Neural cell (in vitro differentiated cells): Measurements from ENCODE around the gene KDM4C. TPM values are rescaled to one million over a fixed set of nuclear protein-coding genes. Genes with fewer than 3 reads are reported as not detected.

ENCODE experiments used
- H2AFZ ChIP-seq: fragments of 200-600, 300-800 bp; sonication (generic), shearing (Covaris generic); 2 replicates; pipeline ENCODE4 v1.6.0; 2014; ENCODE audit warnings: low read depth, mild to moderate bottlenecking, antibody characterized with exemption, low read length, moderate library complexity
- H3F3A ChIP-seq: fragments of 200-600 bp; shearing (Covaris generic); 2 replicates; pipeline ENCODE4 v1.6.1; 2016; ENCODE audit warnings: mild to moderate bottlenecking, moderate library complexity, mixed read lengths, antibody characterized with exemption, low read length; ENCODE audit not compliant: insufficient read depth, poor library complexity, severe bottlenecking
- H3K27ac ChIP-seq: fragments of 200-600, 300-800 bp; sonication (generic), shearing (Covaris generic); 2 replicates; pipeline ENCODE4 v1.5.1; 2014; ENCODE audit warnings: mild to moderate bottlenecking, low read length, moderate library complexity
- H3K27me3 ChIP-seq: fragments of 300-800, 200-600 bp; sonication (generic), shearing (Covaris generic); 2 replicates; pipeline ENCODE4 v1.6.0; 2014; ENCODE audit warnings: mild to moderate bottlenecking, low read depth, low read length, moderate library complexity; ENCODE audit not compliant: insufficient read depth
- H3K36me3 ChIP-seq: fragments of 300-800, 200-600 bp; sonication (generic), shearing (Covaris generic); 2 replicates; pipeline ENCODE4 v1.5.1; 2014; ENCODE audit warnings: mild to moderate bottlenecking, antibody characterized with exemption, low read length, moderate library complexity; ENCODE audit not compliant: insufficient read depth
- H3K4me2 ChIP-seq: fragments of 300-800, 200-600 bp; sonication (generic), shearing (Covaris generic); 2 replicates; pipeline ENCODE4 v1.6.0; 2014; ENCODE audit warnings: mild to moderate bottlenecking, low read length
- H3K4me3 ChIP-seq: fragments of 300-800, 200-600 bp; sonication (generic), shearing (Covaris generic); 2 replicates; pipeline ENCODE4 v1.5.1; 2014; ENCODE audit warnings: mild to moderate bottlenecking, low read length, moderate library complexity
- H3K79me2 ChIP-seq: fragments of 200-600 bp; shearing (Covaris generic); replicated peaks from 2 replicates; pipeline ENCODE4 v1.6.0; 2014; ENCODE audit warnings: mild to moderate bottlenecking, low read length, moderate library complexity; ENCODE audit not compliant: insufficient read depth
- H3K9ac ChIP-seq: fragments of 300-800, 200-600 bp; sonication (generic), shearing (Covaris generic); 2 replicates; pipeline ENCODE4 v1.6.1; 2016; ENCODE audit warnings: mild to moderate bottlenecking, low read length, mixed read lengths
- H3K9me2 ChIP-seq: fragments of 200-600 bp; shearing (Covaris generic); 2 replicates; pipeline ENCODE4 v1.6.1; 2016; ENCODE audit warnings: mild to moderate bottlenecking, low read length, mixed read lengths; ENCODE audit not compliant: insufficient read depth
- H3K9me3 ChIP-seq: fragments of 200-600, 300-800 bp; sonication (generic), shearing (Covaris generic); 2 replicates; pipeline ENCODE4 v1.6.1; 2016; ENCODE audit warnings: mild to moderate bottlenecking, mixed run types, low read length, moderate library complexity, mixed read lengths
- H4K20me1 ChIP-seq: fragments of 200-600 bp; shearing (Covaris generic); 2 replicates; pipeline ENCODE4 v1.6.1; 2016; ENCODE audit warnings: mild to moderate bottlenecking, mixed run types; ENCODE audit not compliant: insufficient read depth
- EP300 ChIP-seq: fragments of 450-650 bp; conservative IDR thresholded peaks from 2 replicates; pipeline ENCODE4 v1.6.1; 2014; ENCODE audit warnings: antibody characterized with exemption, mild to moderate bottlenecking, moderate library complexity; ENCODE audit not compliant: poor library complexity, severe bottlenecking
- EZH2 ChIP-seq: fragments of 200-600, 300-800 bp; shearing (Covaris generic), sonication (generic); IDR thresholded peaks from 2 replicates; pipeline ENCODE4 v1.6.1; 2014; ENCODE audit warnings: antibody characterized with exemption, low read length, borderline replicate concordance, mild to moderate bottlenecking; ENCODE audit not compliant: insufficient read depth, poor library complexity, severe bottlenecking
- MXI1 ChIP-seq: fragments of 450-650 bp; conservative IDR thresholded peaks from 2 replicates; pipeline ENCODE4 v1.6.1; 2014; ENCODE audit warnings: antibody characterized with exemption, mild to moderate bottlenecking; ENCODE audit not compliant: poor library complexity, severe bottlenecking
- POLR2AphosphoS5 ChIP-seq: IDR thresholded peaks from 2 replicates; pipeline ENCODE4 v1.6.1; 2012
- RAD21 ChIP-seq: fragments of 450-650 bp; conservative IDR thresholded peaks from 2 replicates; pipeline ENCODE4 v1.6.1; 2014; ENCODE audit warnings: antibody characterized with exemption, mild to moderate bottlenecking, moderate library complexity
- SMC3 ChIP-seq: fragments of 450-650 bp; conservative IDR thresholded peaks from 2 replicates; pipeline ENCODE4 v1.6.1; 2014; ENCODE audit warnings: antibody characterized with exemption, mild to moderate bottlenecking, moderate library complexity; ENCODE audit not compliant: poor library complexity
- TAF1 ChIP-seq: IDR thresholded peaks from 2 replicates; pipeline ENCODE4 v1.6.1; 2012; ENCODE audit warnings: low read depth
- polyA plus RNA-seq: library from polyadenylated mRNA; depleted of rRNA; stranded (reverse); fragments of >200 nt; gene quantifications from 2 replicates; pipeline ENCODE4 v1.2.3, GENCODE V29; 2014
- TF ChIP-seq, protein P1 (sequence below): IDR thresholded peaks from 2 replicates; pipeline ENCODE4 v1.6.1; 2012; ENCODE audit warnings: borderline replicate concordance
- TF ChIP-seq, protein P2 (sequence below): fragments of 450-650 bp; IDR thresholded peaks from 2 replicates; pipeline ENCODE4 v1.5.1; 2014; ENCODE audit warnings: antibody characterized with exemption, mild to moderate bottlenecking, moderate library complexity; ENCODE audit not compliant: poor library complexity, severe bottlenecking

Gene KDM4C
- polyA plus RNA-seq, 1 donor from 2014 or later, result 21.1 TPM

DNA sequence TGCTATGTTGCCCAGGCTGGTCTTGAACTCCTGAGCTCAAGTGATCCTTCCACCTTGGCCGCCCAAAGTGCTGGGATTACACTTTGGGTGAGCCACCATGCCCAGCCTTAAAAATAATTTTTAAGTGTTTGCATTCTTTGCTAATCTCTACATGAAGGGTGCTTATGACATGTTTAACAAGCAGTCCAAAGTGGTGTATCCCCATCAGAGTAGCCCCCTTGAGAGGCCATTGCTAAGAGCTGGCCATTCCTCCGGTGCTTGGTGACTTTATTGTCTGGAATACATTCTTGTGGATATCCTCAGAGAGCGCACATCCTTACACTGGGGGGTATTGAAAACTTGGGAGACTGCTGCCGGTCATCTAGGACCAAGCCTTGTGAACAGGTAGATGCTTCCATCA, 395.4 kb downstream of the KDM4C start:
- Histone ChIP-seq H4K20me1 (no peaks in the 10 kb centered on the region), H3K4me3 (no peak overlapping the region), H3K9ac (no peak overlapping the region), H3K9me2 (no peaks in the 10 kb centered on the region), H3F3A (no peaks in the 10 kb centered on the region), H3K9me3 (no peaks in the 10 kb centered on the region), H3K27me3 (no peaks in the 10 kb centered on the region), H3K79me2 (no peaks in the 10 kb centered on the region), H3K4me2 (no peak overlapping the region), H2AFZ (no peak overlapping the region), H3K36me3 (no peaks in the 10 kb centered on the region), H3K27ac (no peak overlapping the region)
- TF ChIP-seq MXI1 (no peak), TAF1 (no peak), RAD21 (no peak), SMC3 (no peak), POLR2AphosphoS5 (no peak), EP300 (no peak), EZH2 (no peak)
- TF ChIP-seq, protein P1, sequence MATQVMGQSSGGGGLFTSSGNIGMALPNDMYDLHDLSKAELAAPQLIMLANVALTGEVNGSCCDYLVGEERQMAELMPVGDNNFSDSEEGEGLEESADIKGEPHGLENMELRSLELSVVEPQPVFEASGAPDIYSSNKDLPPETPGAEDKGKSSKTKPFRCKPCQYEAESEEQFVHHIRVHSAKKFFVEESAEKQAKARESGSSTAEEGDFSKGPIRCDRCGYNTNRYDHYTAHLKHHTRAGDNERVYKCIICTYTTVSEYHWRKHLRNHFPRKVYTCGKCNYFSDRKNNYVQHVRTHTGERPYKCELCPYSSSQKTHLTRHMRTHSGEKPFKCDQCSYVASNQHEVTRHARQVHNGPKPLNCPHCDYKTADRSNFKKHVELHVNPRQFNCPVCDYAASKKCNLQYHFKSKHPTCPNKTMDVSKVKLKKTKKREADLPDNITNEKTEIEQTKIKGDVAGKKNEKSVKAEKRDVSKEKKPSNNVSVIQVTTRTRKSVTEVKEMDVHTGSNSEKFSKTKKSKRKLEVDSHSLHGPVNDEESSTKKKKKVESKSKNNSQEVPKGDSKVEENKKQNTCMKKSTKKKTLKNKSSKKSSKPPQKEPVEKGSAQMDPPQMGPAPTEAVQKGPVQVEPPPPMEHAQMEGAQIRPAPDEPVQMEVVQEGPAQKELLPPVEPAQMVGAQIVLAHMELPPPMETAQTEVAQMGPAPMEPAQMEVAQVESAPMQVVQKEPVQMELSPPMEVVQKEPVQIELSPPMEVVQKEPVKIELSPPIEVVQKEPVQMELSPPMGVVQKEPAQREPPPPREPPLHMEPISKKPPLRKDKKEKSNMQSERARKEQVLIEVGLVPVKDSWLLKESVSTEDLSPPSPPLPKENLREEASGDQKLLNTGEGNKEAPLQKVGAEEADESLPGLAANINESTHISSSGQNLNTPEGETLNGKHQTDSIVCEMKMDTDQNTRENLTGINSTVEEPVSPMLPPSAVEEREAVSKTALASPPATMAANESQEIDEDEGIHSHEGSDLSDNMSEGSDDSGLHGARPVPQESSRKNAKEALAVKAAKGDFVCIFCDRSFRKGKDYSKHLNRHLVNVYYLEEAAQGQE, result no peak
- TF ChIP-seq, protein P2, sequence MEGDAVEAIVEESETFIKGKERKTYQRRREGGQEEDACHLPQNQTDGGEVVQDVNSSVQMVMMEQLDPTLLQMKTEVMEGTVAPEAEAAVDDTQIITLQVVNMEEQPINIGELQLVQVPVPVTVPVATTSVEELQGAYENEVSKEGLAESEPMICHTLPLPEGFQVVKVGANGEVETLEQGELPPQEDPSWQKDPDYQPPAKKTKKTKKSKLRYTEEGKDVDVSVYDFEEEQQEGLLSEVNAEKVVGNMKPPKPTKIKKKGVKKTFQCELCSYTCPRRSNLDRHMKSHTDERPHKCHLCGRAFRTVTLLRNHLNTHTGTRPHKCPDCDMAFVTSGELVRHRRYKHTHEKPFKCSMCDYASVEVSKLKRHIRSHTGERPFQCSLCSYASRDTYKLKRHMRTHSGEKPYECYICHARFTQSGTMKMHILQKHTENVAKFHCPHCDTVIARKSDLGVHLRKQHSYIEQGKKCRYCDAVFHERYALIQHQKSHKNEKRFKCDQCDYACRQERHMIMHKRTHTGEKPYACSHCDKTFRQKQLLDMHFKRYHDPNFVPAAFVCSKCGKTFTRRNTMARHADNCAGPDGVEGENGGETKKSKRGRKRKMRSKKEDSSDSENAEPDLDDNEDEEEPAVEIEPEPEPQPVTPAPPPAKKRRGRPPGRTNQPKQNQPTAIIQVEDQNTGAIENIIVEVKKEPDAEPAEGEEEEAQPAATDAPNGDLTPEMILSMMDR, result no peak

DNA sequence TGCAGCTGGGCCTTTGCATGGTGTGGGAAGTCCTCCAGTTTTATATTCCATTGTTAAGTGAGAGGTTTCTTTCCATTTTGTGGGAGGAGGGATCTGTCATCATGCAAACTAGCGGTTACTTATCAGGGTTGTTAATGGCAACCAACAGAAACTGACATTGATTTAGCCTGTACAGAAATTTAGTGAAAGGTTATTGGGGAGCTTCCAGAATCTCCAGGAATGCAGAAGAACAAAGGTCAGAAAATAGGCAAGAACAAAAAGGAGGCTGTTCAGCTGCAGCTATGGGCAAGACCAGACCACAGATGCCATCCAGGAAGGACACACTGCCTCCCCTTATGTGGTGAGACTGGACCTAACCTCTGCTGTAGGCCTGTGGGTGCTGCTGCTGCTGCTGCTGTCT, 395.8 kb downstream of the KDM4C start:
- Histone ChIP-seq H3K27me3 (no peaks in the 10 kb centered on the region), H3F3A (no peaks in the 10 kb centered on the region), H3K9me3 (no peaks in the 10 kb centered on the region), H4K20me1 (no peaks in the 10 kb centered on the region), H3K9me2 (no peaks in the 10 kb centered on the region), H3K4me3 (no peak overlapping the region), H3K4me2 (no peak overlapping the region), H3K79me2 (no peaks in the 10 kb centered on the region), H3K27ac (no peak overlapping the region), H3K9ac (no peak overlapping the region), H3K36me3 (no peaks in the 10 kb centered on the region), H2AFZ (no peak overlapping the region)
- no peak for TF ChIP-seq MXI1
- TF ChIP-seq, protein P1, result no peak
